ENCODE data around the gene KANK2. TPM values are rescaled to one million over a fixed set of nuclear protein-coding genes. Genes with fewer than 3 reads are reported as not detected.

The KANK2 gene
- total and polyA plus RNA-seq, 2 of the 13 experiments (the other 11 are each of a cell fraction or from before 2014, with no cell fraction given): 5.7 to 12.9 TPM

GRCh38 chr19:11131471-11131870 is 65.9 kb downstream of the KANK2 start:
- H2AFZ ChIP-seq (ENCODE audit: low read length): no peak overlapping the region
- ChIA-PET POLR2A (no interaction called here), CTCF (ENCODE audit: low intra/inter-chr PET ratio, low total read pairs) (interaction anchor here (1.1 to 2.3 kb wide), 2 partner anchors 95 to 96 kb away, joined by 4 to 5 read pairs; no protein-coding TSS in a partner anchor)
- ATAC-seq (no peak), FAIRE-seq (no peak), DNase-seq (ENCODE audit: low spot score) (no peak)
- H3K9me3 ChIP-seq (ENCODE audit: low read length): no peaks in the 10 kb centered on the region
- intact Hi-C loops (cut with micrococcal nuclease; ENCODE audit: unreplicated experiment) (loop anchor here (1.0 kb wide), 1 partner anchor 95 kb away; no protein-coding TSS in a partner anchor), in situ Hi-C loops (cut with HindIII; ENCODE audit: extremely low pct_ligation_motif_present, low pct_unique_long_range_greater_than_20kb) (no loop called here)
- BruUV-seq (replicated peaks): TSS peak; percentile 62
- no peaks in the 10 kb centered on the region for H3K79me2 ChIP-seq (ENCODE audit: insufficient read depth, low read length)
- peaks cover 55% of the 10 kb centered on the region for H4K20me1 ChIP-seq (ENCODE audit: insufficient read depth, low read length)
- H3K4me1 ChIP-seq (ENCODE audit: insufficient read depth, low read length): peaks cover 54% of the 10 kb centered on the region
- H3K36me3 ChIP-seq (replicated peaks in 1 of 2; ENCODE audit: control insufficient read depth in 1 of 2, insufficient read depth in 2 of 2, low read length in 2 of 2): peaks cover 25 to 41% of the 10 kb centered on the region in 2 experiments
- no peak overlapping the region for H3K4me3 ChIP-seq (replicated peaks in 1 of 3; ENCODE audit: insufficient read depth in 1 of 3, low read depth in 2 of 3, low read length in 3 of 3)
- H3K27me3 ChIP-seq (ENCODE audit: control insufficient read depth in 1 of 2, insufficient read depth in 2 of 2, low read length in 2 of 2): no peaks in the 10 kb centered on the region; a peak in 1 of 5 replicates
- TF ChIP-seq TCF12 (IDR thresholded peaks at IDR 0.05) (no peak), TCF12 (CRISPR knock-in tag; IDR thresholded peaks at IDR 0.05) (0 out of 2 replicates have a peak, but pooled peaks have one; percentile 24), KLF12 (CRISPR knock-in tag; IDR thresholded peaks at IDR 0.05; ENCODE audit: borderline replicate concordance) (no peak), POLR2G (IDR thresholded peaks at IDR 0.05; ENCODE audit: low read depth, low read length) (peak; percentile 15; the same call in 1 of the 2 replicates), SIN3A (IDR thresholded peaks at IDR 0.05; ENCODE audit: borderline replicate concordance, low read depth, low read length) (no peak), ELF3 (CRISPR knock-in tag; IDR thresholded peaks at IDR 0.05) (no peak), ZNF768 (CRISPR knock-in tag; IDR thresholded peaks at IDR 0.05) (no peak), XBP1 (CRISPR knock-in tag; IDR thresholded peaks at IDR 0.05) (no peak), BATF2 (CRISPR knock-in tag; IDR thresholded peaks at IDR 0.05) (0 out of 2 replicates have a peak, but pooled peaks have one; percentile 17), ZNF468 (CRISPR knock-in tag; IDR thresholded peaks at IDR 0.05) (no peak)
- WGBS (ENCODE audit: low lambda C conversion rate): 93% methylated on average over 4 of the region's 7 CpGs
- no peak overlapping the region for H3K4me2 ChIP-seq (ENCODE audit: low read depth, low read length)
- peak overlapping the region; percentile 90 for H3K27ac ChIP-seq (ENCODE audit: extremely low read length, insufficient read depth, low read length)
- no peak overlapping the region for H3K9ac ChIP-seq (ENCODE audit: insufficient read depth, low read depth, low read length)

Measured in HepG2 (cell line).